ENCODE results near the gene CRIP3. TPM values are rescaled to one million over a fixed set of nuclear protein-coding genes. Genes with fewer than 3 reads are reported as not detected.

The CRIP3 gene
- total RNA-seq, 2 donors from 2014 or later, result 4.2 to 4.6 TPM

DNA sequence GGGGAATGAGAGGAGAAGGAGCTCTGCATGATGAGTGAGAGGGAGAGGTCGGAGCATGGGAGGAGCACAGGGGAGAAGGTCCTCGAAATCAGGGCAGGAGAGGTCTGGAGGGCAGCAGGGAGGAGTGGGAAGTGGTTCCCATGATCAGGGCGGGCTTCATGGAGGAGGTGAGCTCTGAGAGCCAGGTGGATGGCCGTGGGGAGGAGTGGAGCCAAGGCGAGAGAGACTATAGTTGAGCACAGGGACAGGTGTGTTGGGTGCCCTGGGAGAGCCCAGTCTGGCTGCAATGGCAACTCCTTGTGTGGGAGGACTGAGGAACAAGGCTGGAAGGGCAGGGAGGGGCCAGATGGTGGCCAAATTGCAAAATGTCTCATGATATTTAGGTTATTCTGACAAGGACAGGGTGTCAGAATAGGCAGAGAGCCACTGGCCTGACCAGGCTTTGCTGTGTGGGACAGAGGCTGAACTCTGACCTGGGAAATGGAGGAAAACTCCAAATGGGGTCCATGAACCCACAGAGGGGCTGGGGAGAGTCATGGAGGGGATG lies 44.0 kb downstream of the CRIP3 start:
- H3K27me3 Mint-ChIP-seq, result peaks cover 3% of the 10 kb centered on the region
- H3K4me1 Mint-ChIP-seq, result peaks cover 3% of the 10 kb centered on the region
- ATAC-seq (replicated peaks), result no peak
- H3K9me3 Mint-ChIP-seq, result no peaks in the 10 kb centered on the region
- H3K27ac Mint-ChIP-seq, result no peak overlapping the region
- no peak overlapping the region for H3K4me3 Mint-ChIP-seq
- no peaks in the 10 kb centered on the region for H3K36me3 Mint-ChIP-seq (ENCODE audit: low read depth)

- H3K4me1 Mint-ChIP-seq, result peaks cover 3% of the 10 kb centered on the region
Measured at GRCh38 chr6:43263314-43264178, 45.1 kb downstream of the CRIP3 start.

DNA sequence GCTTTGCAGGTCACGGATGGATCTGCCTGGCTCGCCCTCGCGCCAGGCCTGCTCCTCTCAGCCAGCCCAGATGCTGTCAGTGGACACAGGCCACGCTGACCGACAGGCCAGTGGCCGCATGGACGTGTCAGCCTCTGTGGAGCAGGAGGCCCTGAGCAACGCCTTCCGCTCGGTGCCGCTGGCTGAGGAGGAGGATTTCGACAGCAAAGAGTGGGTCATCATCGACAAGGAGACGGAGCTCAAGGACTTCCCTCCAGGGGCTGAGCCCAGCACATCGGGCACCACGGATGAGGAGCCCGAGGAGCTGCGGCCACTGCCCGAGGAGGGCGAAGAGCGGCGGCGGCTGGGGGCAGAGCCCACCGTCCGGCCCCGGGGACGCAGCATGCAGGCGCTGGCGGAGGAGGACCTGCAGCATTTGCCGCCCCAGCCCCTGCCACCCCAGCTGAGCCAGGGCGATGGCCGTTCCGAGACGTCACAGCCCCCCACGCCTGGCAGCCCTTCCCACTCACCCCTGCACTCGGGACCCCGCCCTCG lies 45.8 kb downstream of the CRIP3 start:
- Mint-ChIP-seq H3K27ac (no peak overlapping the region), H3K4me3 (no peak overlapping the region)
- no peak for ATAC-seq (replicated peaks)

More at GRCh38 chr6:43263314-43264178, 45.1 kb downstream of the CRIP3 start:
- Mint-ChIP-seq H3K36me3 (ENCODE audit: low read depth) (no peaks in the 10 kb centered on the region), H3K27me3 (no peaks in the 10 kb centered on the region), H3K4me3 (no peak overlapping the region), H3K27ac (no peak overlapping the region), H3K9me3 (no peaks in the 10 kb centered on the region)
- peak; percentile 99 for ATAC-seq (replicated peaks)

GRCh38 chr6:43262000-43262779 lies 46.4 kb downstream of the CRIP3 start:
- Mint-ChIP-seq H3K27ac (no peak overlapping the region), H3K9me3 (no peaks in the 10 kb centered on the region), H3K4me1 (peaks cover 10% of the 10 kb centered on the region), H3K4me3 (no peak overlapping the region), H3K27me3 (peaks cover 4% of the 10 kb centered on the region), H3K36me3 (ENCODE audit: low read depth) (no peaks in the 10 kb centered on the region)
- no peak for ATAC-seq (replicated peaks)

More for the DNA sequence above, 45.8 kb downstream of the CRIP3 start:
- H3K9me3 Mint-ChIP-seq, result no peaks in the 10 kb centered on the region
- peaks cover 5% of the 10 kb centered on the region for H3K4me1 Mint-ChIP-seq
- peaks cover 4% of the 10 kb centered on the region for H3K27me3 Mint-ChIP-seq
- H3K36me3 Mint-ChIP-seq (ENCODE audit: low read depth), result no peaks in the 10 kb centered on the region

- H3K27ac Mint-ChIP-seq, result no peak overlapping the region
- H3K36me3 Mint-ChIP-seq (ENCODE audit: low read depth), result no peaks in the 10 kb centered on the region
- peaks cover 12% of the 10 kb centered on the region for H3K4me1 Mint-ChIP-seq
- H3K9me3 Mint-ChIP-seq, result no peaks in the 10 kb centered on the region
- peaks cover 4% of the 10 kb centered on the region for H3K27me3 Mint-ChIP-seq
- no peak for ATAC-seq (replicated peaks)
- no peak overlapping the region for H3K4me3 Mint-ChIP-seq
Measured at GRCh38 chr6:43261198-43261597, 47.4 kb downstream of the CRIP3 start.

GRCh38 chr6:43260791-43261190 lies 47.8 kb downstream of the CRIP3 start:
- Mint-ChIP-seq H3K4me1 (peaks cover 12% of the 10 kb centered on the region), H3K27ac (peak overlapping the region; percentile 13), H3K4me3 (no peak overlapping the region), H3K9me3 (no peaks in the 10 kb centered on the region), H3K36me3 (ENCODE audit: low read depth) (no peaks in the 10 kb centered on the region), H3K27me3 (peaks cover 4% of the 10 kb centered on the region)
- no peak for ATAC-seq (replicated peaks)

DNA sequence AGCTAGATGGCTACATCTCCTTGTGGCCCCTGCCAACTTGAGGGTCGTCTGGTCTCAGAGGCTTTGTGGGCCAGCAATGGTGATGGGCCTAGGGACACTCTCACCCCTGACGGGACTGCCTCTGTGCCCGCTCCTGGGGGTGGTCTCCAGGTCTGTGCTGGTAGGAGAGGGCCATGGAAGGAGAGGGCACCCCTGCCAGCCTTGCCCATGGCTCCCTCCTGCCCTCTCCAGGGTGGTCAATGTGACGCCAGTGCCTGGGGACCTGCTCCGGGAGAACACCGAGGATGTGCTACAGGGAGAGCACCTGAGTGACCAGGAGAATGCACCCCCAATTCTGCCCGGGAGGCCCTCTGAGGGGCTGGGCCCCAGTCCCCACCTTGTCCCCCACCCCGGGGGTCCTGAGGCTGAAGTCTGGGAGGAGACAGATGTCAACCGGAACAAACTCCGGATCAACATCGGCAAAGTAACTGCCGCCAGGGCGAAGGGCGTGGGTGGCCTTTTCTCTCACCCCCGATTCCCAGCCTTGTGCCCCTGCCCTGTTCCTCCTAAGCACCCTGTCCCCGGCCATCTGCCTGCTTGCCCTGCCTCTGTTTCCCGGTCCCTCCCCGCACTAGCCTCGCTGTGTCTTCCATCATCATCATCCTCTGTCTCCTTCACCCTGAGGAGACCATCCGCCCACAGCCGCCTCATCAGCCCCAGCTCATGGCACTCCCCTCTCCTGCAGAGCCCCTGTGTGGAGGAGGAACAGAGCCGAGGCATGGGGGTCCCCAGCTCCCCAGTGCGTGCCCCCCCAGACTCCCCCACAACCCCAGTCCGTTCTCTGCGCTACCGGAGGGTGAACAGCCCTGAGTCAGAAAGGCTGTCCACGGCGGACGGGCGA lies 49.6 kb downstream of the CRIP3 start:
- Mint-ChIP-seq H3K36me3 (ENCODE audit: low read depth) (no peaks in the 10 kb centered on the region), H3K27ac (no peak overlapping the region), H3K27me3 (peaks cover 4% of the 10 kb centered on the region), H3K9me3 (no peaks in the 10 kb centered on the region), H3K4me1 (peaks cover 19% of the 10 kb centered on the region), H3K4me3 (no peak overlapping the region)
- no peak for ATAC-seq (replicated peaks)

- no peaks in the 10 kb centered on the region for H3K9me3 Mint-ChIP-seq
- H3K4me1 Mint-ChIP-seq, result peaks cover 18% of the 10 kb centered on the region
- no peak overlapping the region for H3K4me3 Mint-ChIP-seq
- no peaks in the 10 kb centered on the region for H3K36me3 Mint-ChIP-seq (ENCODE audit: low read depth)
- H3K27ac Mint-ChIP-seq, result peak overlapping the region; percentile 39
- ATAC-seq (replicated peaks), result no peak
- peaks cover 4% of the 10 kb centered on the region for H3K27me3 Mint-ChIP-seq
Measured at GRCh38 chr6:43258180-43258579, 50.4 kb downstream of the CRIP3 start.

DNA sequence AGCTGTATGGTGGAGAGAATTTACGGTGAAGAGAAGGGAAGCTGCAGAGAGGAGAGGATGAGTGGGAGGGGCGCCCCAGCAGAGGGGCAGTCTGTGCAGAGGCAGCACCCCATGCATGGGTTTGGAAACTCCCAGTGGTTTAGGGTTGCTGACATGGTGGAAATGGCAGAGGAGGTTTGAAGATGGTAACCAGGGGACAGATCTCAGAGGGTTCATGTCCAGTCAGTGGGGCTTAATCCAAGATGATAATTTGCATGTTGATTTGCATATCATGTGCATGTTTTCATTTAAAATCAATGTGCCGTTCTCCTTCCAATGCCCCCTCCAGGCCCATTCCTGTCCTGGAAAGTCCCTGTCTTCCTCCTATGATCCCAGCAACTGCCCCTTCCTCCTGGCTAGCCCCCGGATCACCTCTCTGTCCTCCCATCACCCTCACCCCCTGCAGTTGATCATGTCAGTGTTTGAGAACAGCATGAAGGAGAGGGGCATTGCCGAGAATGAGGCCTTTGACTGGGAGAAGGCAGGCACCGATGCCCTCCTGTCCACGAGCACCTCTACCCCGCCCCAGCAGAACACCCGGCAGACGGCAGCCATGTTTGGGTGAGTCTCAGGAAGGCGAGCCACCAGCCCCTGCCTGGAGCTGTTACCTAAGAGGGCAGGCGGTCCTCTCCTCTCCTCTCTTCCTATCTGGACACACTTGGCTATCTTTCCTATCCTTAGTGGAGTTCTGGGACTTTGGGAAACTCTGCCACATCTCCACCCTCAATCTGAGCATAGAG lies 51.1 kb downstream of the CRIP3 start:
- H3K4me3 Mint-ChIP-seq, result peak overlapping the region; percentile 1
- no peaks in the 10 kb centered on the region for H3K36me3 Mint-ChIP-seq (ENCODE audit: low read depth)
- H3K4me1 Mint-ChIP-seq, result peaks cover 18% of the 10 kb centered on the region
- H3K9me3 Mint-ChIP-seq, result no peaks in the 10 kb centered on the region
- peaks cover 10% of the 10 kb centered on the region for H3K27me3 Mint-ChIP-seq
- peak; percentile 36 for ATAC-seq (replicated peaks)
- peak overlapping the region; percentile 39 for H3K27ac Mint-ChIP-seq

DNA sequence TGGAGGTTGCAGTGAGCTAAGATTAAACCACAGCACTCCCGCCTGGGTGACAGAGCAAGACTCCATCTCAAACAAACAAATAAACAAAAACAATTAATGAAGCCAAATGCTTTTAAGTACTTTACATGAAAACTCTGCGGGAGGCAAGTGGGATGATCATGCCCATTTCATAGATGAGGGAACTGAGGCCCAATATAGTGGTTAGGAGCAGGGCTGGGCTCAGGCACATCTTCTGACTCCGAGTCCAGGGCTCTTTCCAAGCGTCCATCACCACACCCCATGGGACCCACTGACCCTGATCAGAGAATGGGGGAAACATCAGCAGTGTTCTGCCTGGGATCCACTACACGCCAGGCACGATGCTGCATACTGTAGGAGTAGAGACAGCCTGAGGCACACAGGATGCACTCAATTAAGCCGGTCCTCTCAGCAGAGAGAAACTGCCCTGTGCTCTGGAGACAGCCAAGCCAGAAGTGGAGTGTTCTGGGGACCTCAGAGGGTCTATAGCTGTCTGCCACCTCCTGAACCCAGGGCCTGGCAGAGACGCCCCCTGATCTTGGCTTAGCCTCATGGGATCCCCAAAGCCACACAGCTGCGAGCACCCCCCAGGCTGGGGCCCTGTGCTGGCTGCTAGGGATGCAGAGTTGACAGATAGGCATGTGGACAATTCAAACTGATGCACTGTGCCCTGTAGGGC lies 51.8 kb downstream of the CRIP3 start:
- no peaks in the 10 kb centered on the region for H3K36me3 Mint-ChIP-seq (ENCODE audit: low read depth)
- peaks cover 13% of the 10 kb centered on the region for H3K27me3 Mint-ChIP-seq
- peak overlapping the region; percentile 1 for H3K4me3 Mint-ChIP-seq
- H3K4me1 Mint-ChIP-seq, result peaks cover 18% of the 10 kb centered on the region
- peak overlapping the region; percentile 39 for H3K27ac Mint-ChIP-seq
- no peak for ATAC-seq (replicated peaks)
- no peaks in the 10 kb centered on the region for H3K9me3 Mint-ChIP-seq
